K562 (cell line): ENCODE measurements around the gene BLOC1S4. TPM values are rescaled to one million over a fixed set of nuclear protein-coding genes. Genes with fewer than 3 reads are reported as not detected.

Source experiments
- ATAC-seq: fragments of 200-7000 bp; cut with Tn5 transposase; 3 replicates; pipeline ENCODE4 v1.9.1; 2020; ENCODE audit warnings: moderate library complexity
- BruUV-seq: library from RNA; stranded (reverse); fragments of 400-500 nt; replicated peaks from 2 replicates; lab custom pipeline; 2021; lab: Mats Ljungman, UMichigan
- CTCF ChIA-PET: fragments of 300-600 bp; formaldehyde crosslinking; extraction: SDS; loops from one replicate; lab custom pipeline; 2021; ENCODE audit warnings: low intra/inter-chr PET ratio; lab: Yijun Ruan, JAX
- POLR2A ChIA-PET: fragments of 300-600, 350-650 bp; sonication (Branson Sonifier 250); formaldehyde crosslinking; extraction: SDS; loops from one replicate; lab custom pipeline; 2021; ENCODE audit warnings: antibody characterized with exemption, inconsistent platforms; lab: Yijun Ruan, JAX
- DNase-seq, 4 experiments: peaks; one replicate each; pipeline versions ENCODE4 v3.0.0 to v3.0.0-alpha.2; 2011 to 2018; ENCODE audit warnings: low spot score in 3 of 4, mixed read lengths in 3 of 4; ENCODE audit errors: extremely low read depth in 1 of 4
- FAIRE-seq: peaks from 2 replicates; lab custom pipeline; 2011; peaks lifted over from hg19 to GRCh38; lab: Jason Lieb, UNC
- H2AFZ ChIP-seq: 2 replicates; pipeline ENCODE4 v1.6.0; 2011; ENCODE audit warnings: low read depth, low read length, control low read depth, inconsistent platforms
- H3K27ac ChIP-seq: fragments of 200-600 bp; 3 replicates; pipeline ENCODE4 v1.8.0; 2011; ENCODE audit warnings: low read depth, mild to moderate bottlenecking, control low read depth, inconsistent platforms, low read length, moderate library complexity, mixed read lengths; ENCODE audit errors: extremely low read depth
- H3K27me3 ChIP-seq, 2 experiments: fragments of 300-600 bp in 1 of 2; 2 replicates in 1 of 2; 3 replicates in 1 of 2; pipeline versions ENCODE4 v1.6.0 to v1.8.0; 2011; ENCODE audit warnings: inconsistent platforms in 2 of 2, low read length in 2 of 2, mild to moderate bottlenecking in 1 of 2, mixed read lengths in 1 of 2, moderate library complexity in 1 of 2; ENCODE audit not compliant: control insufficient read depth in 2 of 2, insufficient read depth in 2 of 2
- H3K36me3 ChIP-seq: fragments of 300-600 bp; 3 replicates; pipeline ENCODE4 v1.8.0; 2011; ENCODE audit warnings: mild to moderate bottlenecking, low read length, inconsistent platforms; ENCODE audit not compliant: control insufficient read depth, insufficient read depth
- H3K4me1 ChIP-seq, 2 experiments: fragments of 200-600 bp in 1 of 2; replicated peaks in 1 of 2; 2 replicates in 1 of 2; 3 replicates in 1 of 2; pipeline versions ENCODE4 v1.5.1 to v1.8.0; 2011; ENCODE audit warnings: inconsistent platforms in 2 of 2, low read length in 2 of 2, mild to moderate bottlenecking in 1 of 2, mixed read lengths in 1 of 2, moderate library complexity in 1 of 2; ENCODE audit not compliant: control insufficient read depth in 2 of 2, insufficient read depth in 2 of 2
- H3K4me2 ChIP-seq: 2 replicates; pipeline ENCODE4 v1.6.1; 2011; ENCODE audit warnings: low read length, control low read depth, inconsistent platforms, mixed read lengths; ENCODE audit not compliant: insufficient read depth
- H3K4me3 ChIP-seq: fragments of 200-600 bp; sonication (generic), shearing (Covaris generic); 2 replicates; pipeline ENCODE4 v1.5.1; 2016; ENCODE audit warnings: control low read depth, inconsistent platforms
- H3K79me2 ChIP-seq: fragments of 200-600 bp; 3 replicates; pipeline ENCODE4 v1.8.0; 2011; ENCODE audit warnings: low read length, inconsistent platforms; ENCODE audit not compliant: control insufficient read depth, insufficient read depth
- H3K9ac ChIP-seq, 2 experiments: 2 replicates each; pipeline versions ENCODE4 v1.6.0 to v1.6.1; 2011; ENCODE audit warnings: low read depth in 2 of 2, low read length in 2 of 2, control low read depth in 1 of 2, inconsistent platforms in 1 of 2, mild to moderate bottlenecking in 1 of 2, mixed read lengths in 1 of 2; ENCODE audit not compliant: insufficient read depth in 1 of 2
- H3K9me1 ChIP-seq: one replicate; pipeline ENCODE4 v1.6.0; 2011; ENCODE audit warnings: inconsistent platforms, mild to moderate bottlenecking, low read length, moderate library complexity; ENCODE audit not compliant: control insufficient read depth, insufficient read depth
- H3K9me3 ChIP-seq: replicated peaks from 2 replicates; pipeline ENCODE4 v1.5.1; 2011; ENCODE audit warnings: low read depth, low read length, inconsistent platforms; ENCODE audit not compliant: control insufficient read depth, insufficient read depth
- H4K20me1 ChIP-seq: replicated peaks from 2 replicates; pipeline ENCODE4 v1.6.1; 2011; ENCODE audit warnings: low read length, inconsistent platforms, mixed read lengths; ENCODE audit not compliant: control insufficient read depth, insufficient read depth
- ELF2 ChIP-seq: fragments of 250-450 bp; sonication (Bioruptor Pico); IDR thresholded peaks from 2 replicates; pipeline ENCODE4 v1.5.0; 2021; ENCODE audit warnings: mild to moderate bottlenecking
- HDAC8 ChIP-seq: fragments of 450-650 bp; IDR thresholded peaks from 2 replicates; pipeline ENCODE4 v1.6.1; 2016; ENCODE audit warnings: mild to moderate bottlenecking, missing genetic modification characterization, moderate library complexity, missing compliant biosample characterization
- KDM1A ChIP-seq, 2 experiments: fragments of 450-650 bp; IDR thresholded peaks; 2 replicates each; pipeline ENCODE4 v1.6.1; 2016; ENCODE audit warnings: mild to moderate bottlenecking in 2 of 2
- KLF6 ChIP-seq: fragments of 250-450 bp; sonication (Bioruptor Pico); IDR thresholded peaks from 2 replicates; pipeline ENCODE4 v1.4.0; 2020; ENCODE audit warnings: mild to moderate bottlenecking, moderate library complexity, borderline replicate concordance
- MBD2 ChIP-seq: sonication (generic); IDR thresholded peaks from 2 replicates; pipeline ENCODE4 v1.6.1; 2016; ENCODE audit warnings: low read depth, borderline replicate concordance
- MECOM ChIP-seq: fragments of 250-450 bp; sonication (Bioruptor Pico); IDR thresholded peaks from 2 replicates; pipeline ENCODE4 v1.8.0; 2022; ENCODE audit warnings: inconsistent platforms
- PHF20 ChIP-seq: fragments of 450-650 bp; IDR thresholded peaks from 2 replicates; pipeline ENCODE4 v1.6.1; 2018; ENCODE audit not compliant: partially characterized antibody
- SAFB2 ChIP-seq: fragments of 200-400 bp; formaldehyde crosslinking; IDR thresholded peaks from 2 replicates; pipeline ENCODE4 v1.6.1; 2018; ENCODE audit warnings: borderline replicate concordance, low read length, low read depth, moderate library complexity; ENCODE audit not compliant: severe bottlenecking
- WGBS: fragments of 100-300 bp; shearing (Covaris generic); methylation state at CpG from one replicate; pipeline ENCODE4 v1.1.6; 2016; ENCODE audit warnings: low coverage, mixed read lengths; ENCODE audit not compliant: insufficient coverage; ENCODE audit errors: missing lambda C conversion rate; 5-methylcytosine and 5-hydroxymethylcytosine counted together
- in situ Hi-C: fragments of 300-500 bp; cut with MboI; formaldehyde crosslinking; loops from 4 replicates; pipeline ENCODE4 v1.15.0; 2018; ENCODE audit warnings: inconsistent platforms, mixed read lengths
- intact Hi-C: fragments of 100-400 bp; cut with micrococcal nuclease; formaldehyde crosslinking; loops from 2 replicates; pipeline ENCODE4 v1.14.2; 2022
- polyA plus RNA-seq, 8 experiments: library from polyadenylated mRNA; depleted of rRNA in 4 of 8; stranded (reverse) in 5 of 8; unstranded in 3 of 8; fragments of >200 nt; fragmentation: Nextera tagmentation in 2 of 8; fragmentation: Illumina TruSeq in 1 of 8; extraction: Ambion mirVana in 2 of 8; extraction: Trizol in 1 of 8; gene quantifications; 2 replicates each; pipeline versions ENCODE4 v1.2.1 to v1.2.3, GENCODE V29; 2011 to 2014; ENCODE audit warnings: inconsistent platforms in 1 of 8, missing spikeins in 1 of 8
- total RNA-seq, 7 experiments: library from RNA; depleted of rRNA in 6 of 7; stranded (reverse); fragments of >200 nt in 6 of 7; fragmentation: Illumina TruSeq in 2 of 7; extraction: Trizol in 2 of 7; gene quantifications; 2 replicates each; pipeline versions ENCODE4 v1.2.1 to v1.2.3, GENCODE V29; 2011 to 2021; ENCODE audit warnings: low replicate concordance in 1 of 7
- TF ChIP-seq, protein P1 (sequence below): conservative IDR thresholded peaks from 2 replicates; pipeline ENCODE4 v1.6.1; 2011; ENCODE audit warnings: low read depth, mild to moderate bottlenecking, low read length; ENCODE audit not compliant: control insufficient read depth
- TF ChIP-seq, protein P2 (sequence below): fragments of 250-450 bp; sonication (Bioruptor Pico); IDR thresholded peaks from 2 replicates; pipeline ENCODE4 v1.5.0; 2022; ENCODE audit warnings: mild to moderate bottlenecking
- TF ChIP-seq, protein P3 (sequence below): fragments of 450-650 bp; IDR thresholded peaks from 2 replicates; pipeline ENCODE4 v1.6.1; 2018; ENCODE audit not compliant: partially characterized antibody
- TF ChIP-seq, protein P4 (sequence below), 2 experiments: fragments of 450-650 bp; IDR thresholded peaks; 2 replicates each; pipeline ENCODE4 v1.6.1; 2016

The BLOC1S4 gene
- total and polyA plus RNA-seq, 9 of the 15 experiments (the other 6 are each of a cell fraction or from before 2014, with no cell fraction given), result 3.1 to 31.6 (median 11.2) TPM

GRCh38 chr4:6751611-6752485, 35.9 kb downstream of the BLOC1S4 start:
- Histone ChIP-seq H3K9ac (peak overlapping the region; percentile 43 to 68; a peak in 3 of 4 replicates), H3K79me2 (no peaks in the 10 kb centered on the region), H2AFZ (peak overlapping the region; percentile 94), H3K27me3 (no peaks in the 10 kb centered on the region), H3K4me1 (peaks cover 54 to 62% of the 10 kb centered on the region in 2 experiments), H3K9me3 (no peaks in the 10 kb centered on the region), H3K4me3 (no peak overlapping the region), H3K36me3 (no peaks in the 10 kb centered on the region), H3K27ac (peak overlapping the region; percentile 80), H4K20me1 (no peaks in the 10 kb centered on the region), H3K4me2 (peak overlapping the region; percentile 81), H3K9me1 (no peaks in the 10 kb centered on the region)
- ChIA-PET POLR2A (no interaction called here), CTCF (no interaction called here)
- peak in 1 of 4 experiments; percentile 40 for DNase-seq
- no TSS peak for BruUV-seq
- WGBS, result 42% methylated on average over 17 of the region's 18 CpGs
- no peak for FAIRE-seq
- in situ Hi-C loops, result no loop called here
- intact Hi-C loops, result loop anchor here (2.0 kb wide), 1 partner anchor 21 kb away; no protein-coding TSS in a partner anchor
- peak; percentile 16 for ATAC-seq
- TF ChIP-seq SAFB2 (no peak), ELF2 (CRISPR knock-in tag) (0 out of 2 replicates have a peak, but pooled peaks have one; percentile 14), MBD2 (no peak), KLF6 (CRISPR knock-in tag) (0 out of 2 replicates have a peak, but pooled peaks have one; percentile 9), HDAC8 (tag) (no peak), KDM1A (IDR thresholded peaks at IDR 0.05) (peak; percentile 58 to 75), PHF20 (peak; percentile 12), MECOM (CRISPR knock-in tag) (peak; percentile 9; the same call in 1 of the 2 replicates)
- TF ChIP-seq, protein P1, sequence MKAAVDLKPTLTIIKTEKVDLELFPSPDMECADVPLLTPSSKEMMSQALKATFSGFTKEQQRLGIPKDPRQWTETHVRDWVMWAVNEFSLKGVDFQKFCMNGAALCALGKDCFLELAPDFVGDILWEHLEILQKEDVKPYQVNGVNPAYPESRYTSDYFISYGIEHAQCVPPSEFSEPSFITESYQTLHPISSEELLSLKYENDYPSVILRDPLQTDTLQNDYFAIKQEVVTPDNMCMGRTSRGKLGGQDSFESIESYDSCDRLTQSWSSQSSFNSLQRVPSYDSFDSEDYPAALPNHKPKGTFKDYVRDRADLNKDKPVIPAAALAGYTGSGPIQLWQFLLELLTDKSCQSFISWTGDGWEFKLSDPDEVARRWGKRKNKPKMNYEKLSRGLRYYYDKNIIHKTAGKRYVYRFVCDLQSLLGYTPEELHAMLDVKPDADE, result no peak
- TF ChIP-seq, protein P2, sequence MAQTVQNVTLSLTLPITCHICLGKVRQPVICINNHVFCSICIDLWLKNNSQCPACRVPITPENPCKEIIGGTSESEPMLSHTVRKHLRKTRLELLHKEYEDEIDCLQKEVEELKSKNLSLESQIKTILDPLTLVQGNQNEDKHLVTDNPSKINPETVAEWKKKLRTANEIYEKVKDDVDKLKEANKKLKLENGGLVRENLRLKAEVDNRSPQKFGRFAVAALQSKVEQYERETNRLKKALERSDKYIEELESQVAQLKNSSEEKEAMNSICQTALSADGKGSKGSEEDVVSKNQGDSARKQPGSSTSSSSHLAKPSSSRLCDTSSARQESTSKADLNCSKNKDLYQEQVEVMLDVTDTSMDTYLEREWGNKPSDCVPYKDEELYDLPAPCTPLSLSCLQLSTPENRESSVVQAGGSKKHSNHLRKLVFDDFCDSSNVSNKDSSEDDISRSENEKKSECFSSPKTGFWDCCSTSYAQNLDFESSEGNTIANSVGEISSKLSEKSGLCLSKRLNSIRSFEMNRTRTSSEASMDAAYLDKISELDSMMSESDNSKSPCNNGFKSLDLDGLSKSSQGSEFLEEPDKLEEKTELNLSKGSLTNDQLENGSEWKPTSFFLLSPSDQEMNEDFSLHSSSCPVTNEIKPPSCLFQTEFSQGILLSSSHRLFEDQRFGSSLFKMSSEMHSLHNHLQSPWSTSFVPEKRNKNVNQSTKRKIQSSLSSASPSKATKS (CRISPR knock-in tag), result no peak
- TF ChIP-seq, protein P3, sequence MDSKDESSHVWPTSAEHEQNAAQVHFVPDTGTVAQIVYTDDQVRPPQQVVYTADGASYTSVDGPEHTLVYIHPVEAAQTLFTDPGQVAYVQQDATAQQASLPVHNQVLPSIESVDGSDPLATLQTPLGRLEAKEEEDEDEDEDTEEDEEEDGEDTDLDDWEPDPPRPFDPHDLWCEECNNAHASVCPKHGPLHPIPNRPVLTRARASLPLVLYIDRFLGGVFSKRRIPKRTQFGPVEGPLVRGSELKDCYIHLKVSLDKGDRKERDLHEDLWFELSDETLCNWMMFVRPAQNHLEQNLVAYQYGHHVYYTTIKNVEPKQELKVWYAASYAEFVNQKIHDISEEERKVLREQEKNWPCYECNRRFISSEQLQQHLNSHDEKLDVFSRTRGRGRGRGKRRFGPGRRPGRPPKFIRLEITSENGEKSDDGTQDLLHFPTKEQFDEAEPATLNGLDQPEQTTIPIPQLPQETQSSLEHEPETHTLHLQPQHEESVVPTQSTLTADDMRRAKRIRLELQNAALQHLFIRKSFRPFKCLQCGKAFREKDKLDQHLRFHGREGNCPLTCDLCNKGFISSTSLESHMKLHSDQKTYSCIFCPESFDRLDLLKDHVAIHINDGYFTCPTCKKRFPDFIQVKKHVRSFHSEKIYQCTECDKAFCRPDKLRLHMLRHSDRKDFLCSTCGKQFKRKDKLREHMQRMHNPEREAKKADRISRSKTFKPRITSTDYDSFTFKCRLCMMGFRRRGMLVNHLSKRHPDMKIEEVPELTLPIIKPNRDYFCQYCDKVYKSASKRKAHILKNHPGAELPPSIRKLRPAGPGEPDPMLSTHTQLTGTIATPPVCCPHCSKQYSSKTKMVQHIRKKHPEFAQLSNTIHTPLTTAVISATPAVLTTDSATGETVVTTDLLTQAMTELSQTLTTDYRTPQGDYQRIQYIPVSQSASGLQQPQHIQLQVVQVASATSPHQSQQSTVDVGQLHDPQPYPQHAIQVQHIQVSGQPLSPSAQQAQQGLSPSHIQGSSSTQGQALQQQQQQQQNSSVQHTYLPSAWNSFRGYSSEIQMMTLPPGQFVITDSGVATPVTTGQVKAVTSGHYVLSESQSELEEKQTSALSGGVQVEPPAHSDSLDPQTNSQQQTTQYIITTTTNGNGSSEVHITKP, result peak; percentile 61
- TF ChIP-seq, protein P4, sequence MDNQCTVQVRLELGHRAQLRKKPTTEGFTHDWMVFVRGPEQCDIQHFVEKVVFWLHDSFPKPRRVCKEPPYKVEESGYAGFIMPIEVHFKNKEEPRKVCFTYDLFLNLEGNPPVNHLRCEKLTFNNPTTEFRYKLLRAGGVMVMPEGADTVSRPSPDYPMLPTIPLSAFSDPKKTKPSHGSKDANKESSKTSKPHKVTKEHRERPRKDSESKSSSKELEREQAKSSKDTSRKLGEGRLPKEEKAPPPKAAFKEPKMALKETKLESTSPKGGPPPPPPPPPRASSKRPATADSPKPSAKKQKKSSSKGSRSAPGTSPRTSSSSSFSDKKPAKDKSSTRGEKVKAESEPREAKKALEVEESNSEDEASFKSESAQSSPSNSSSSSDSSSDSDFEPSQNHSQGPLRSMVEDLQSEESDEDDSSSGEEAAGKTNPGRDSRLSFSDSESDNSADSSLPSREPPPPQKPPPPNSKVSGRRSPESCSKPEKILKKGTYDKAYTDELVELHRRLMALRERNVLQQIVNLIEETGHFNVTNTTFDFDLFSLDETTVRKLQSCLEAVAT (IDR thresholded peaks at IDR 0.05), result peak in 1 of 2 experiments; percentile 76; a peak in 2 of 4 replicates
